HG03108 (cell line): ENCODE measurements around the gene G6PC1.
"Not testable (repeated sequence)": the region's sequence is repeated elsewhere in the genome, so short reads cannot be mapped to it uniquely, and the experiment has no call there.

Source experiments
- ATAC-seq: cut with Tn5 transposase; IDR thresholded peaks from one replicate; pipeline ENCODE4 v1.9.1; 2021; ENCODE audit warnings: moderate library complexity; ENCODE audit not compliant: unreplicated experiment

G6PC1 gene

DNA sequence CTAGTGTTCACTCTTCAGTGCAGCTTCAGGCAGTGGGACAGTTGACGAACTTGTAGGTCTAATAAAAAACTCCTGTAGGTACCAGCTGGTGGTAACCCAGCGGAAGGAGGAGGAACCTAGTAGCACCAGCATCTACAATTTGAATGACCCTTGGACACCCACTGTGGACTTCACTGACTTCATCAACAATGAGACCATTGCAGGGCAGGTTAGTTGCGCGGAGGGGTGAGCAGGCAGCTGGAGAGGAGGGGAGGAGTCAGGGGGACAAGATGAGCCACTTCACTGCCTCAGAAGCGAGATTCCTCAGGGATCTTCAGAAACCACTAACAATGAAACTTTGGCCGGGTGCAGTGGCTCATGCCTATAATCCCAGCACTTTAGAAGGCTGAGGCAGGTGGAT, 27.3 kb upstream of the G6PC1 start:
- no peak for ATAC-seq

GRCh38 chr17:42873932-42874695, 26.5 kb upstream of the G6PC1 start:
- ATAC-seq = not testable (repeated sequence)

GRCh38 chr17:42877037-42877436, 23.6 kb upstream of the G6PC1 start:
- no peak for ATAC-seq

GRCh38 chr17:42878123-42878880, 22.3 kb upstream of the G6PC1 start:
- no peak for ATAC-seq

DNA sequence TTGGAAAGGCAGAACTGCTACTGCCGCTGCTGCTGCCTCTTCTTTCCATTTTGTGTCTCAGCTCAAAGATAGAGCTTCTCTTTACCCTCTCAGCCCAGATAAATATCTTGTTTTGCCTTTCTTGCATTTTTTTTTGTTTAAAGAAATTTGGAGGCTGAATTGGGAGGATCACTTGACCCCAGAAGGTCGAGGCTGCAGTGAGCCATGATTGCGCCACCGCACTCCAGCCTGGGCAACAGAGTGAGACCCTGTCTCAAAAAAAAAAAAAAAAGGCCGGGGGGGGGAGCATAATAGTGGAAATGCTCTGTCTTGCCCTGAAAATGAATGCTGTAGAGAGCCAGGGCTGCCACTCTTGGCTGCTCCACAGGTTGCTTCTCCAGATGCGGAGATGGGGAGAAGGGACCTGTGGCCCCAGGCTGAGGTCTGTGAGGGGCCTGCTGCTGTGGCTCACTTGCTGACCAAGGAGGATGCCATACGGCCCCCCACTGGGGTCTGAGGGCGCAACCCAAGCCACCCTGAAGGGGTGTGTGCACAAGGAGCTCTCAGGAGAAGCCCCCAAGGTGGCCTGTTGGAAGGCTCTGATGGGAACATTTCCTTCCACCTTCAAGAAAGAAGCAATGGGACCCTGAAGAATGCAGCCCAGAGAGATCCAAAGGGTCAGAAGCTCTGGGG, 21.5 kb upstream of the G6PC1 start:
- no peak for ATAC-seq

DNA sequence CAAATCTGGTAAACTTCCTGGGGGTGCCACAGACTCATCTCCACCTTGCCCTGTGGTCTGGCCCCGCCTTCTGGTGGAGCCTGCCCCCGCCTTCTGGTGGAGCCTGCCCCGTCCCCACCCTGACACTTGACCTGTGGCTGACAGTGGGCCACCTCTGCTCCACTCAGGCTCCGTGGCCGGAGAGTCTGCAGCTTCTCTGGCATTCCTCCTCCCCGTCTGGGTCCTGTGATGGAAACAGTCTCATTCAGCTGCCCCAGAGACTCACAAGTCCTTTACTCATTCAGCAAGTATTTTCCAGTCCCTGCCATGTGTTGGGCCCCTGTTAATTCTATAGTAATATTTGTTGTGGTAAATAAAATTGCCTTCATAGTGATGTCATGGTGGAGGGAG, 21.0 kb upstream of the G6PC1 start:
- no peak for ATAC-seq

DNA sequence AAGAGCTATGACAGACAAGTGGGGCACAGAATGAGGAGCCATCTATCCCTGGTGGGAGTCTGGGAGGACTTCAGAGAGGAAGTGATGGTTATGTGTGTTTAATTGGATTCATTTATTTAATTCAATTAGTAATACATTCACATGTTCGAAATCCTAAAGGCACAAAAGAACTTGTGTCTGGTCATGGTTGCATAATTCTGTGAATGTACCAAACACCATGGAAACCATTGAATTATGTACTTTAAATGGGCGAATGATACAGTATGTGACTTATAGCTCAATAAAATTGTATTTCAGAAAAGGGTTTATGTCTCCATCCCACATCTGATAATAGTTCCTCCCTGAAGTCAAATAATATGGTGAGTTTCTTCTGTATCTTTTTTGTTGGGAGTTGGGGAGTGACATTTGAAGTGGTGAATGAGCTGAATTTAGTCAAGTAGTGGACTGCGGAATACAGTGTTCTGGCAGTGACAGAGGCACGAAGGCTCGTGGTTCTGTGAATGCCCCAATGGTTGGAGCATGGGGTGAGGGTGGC, 19.8 kb upstream of the G6PC1 start:
- ATAC-seq = no peak

DNA sequence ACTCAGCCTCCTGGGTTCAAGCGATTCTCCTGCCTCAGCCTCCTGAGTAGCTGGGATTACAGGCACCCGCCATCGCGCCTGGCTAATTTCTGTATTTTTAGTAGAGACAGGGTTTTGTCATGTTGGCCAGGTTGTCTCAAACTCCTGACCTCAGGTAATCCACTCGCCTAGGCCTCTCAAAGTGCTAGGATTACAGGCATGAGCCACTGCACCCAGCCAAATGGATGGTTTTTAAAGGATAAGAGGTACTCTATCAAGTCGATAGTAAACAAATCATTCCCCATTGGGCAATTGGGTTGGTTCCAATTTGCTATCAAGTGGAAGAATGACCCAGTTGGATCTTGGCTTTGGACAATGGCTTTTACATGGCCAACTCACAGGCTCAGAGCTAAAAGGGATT, 18.9 kb upstream of the G6PC1 start:
- ATAC-seq = not testable (repeated sequence)

DNA sequence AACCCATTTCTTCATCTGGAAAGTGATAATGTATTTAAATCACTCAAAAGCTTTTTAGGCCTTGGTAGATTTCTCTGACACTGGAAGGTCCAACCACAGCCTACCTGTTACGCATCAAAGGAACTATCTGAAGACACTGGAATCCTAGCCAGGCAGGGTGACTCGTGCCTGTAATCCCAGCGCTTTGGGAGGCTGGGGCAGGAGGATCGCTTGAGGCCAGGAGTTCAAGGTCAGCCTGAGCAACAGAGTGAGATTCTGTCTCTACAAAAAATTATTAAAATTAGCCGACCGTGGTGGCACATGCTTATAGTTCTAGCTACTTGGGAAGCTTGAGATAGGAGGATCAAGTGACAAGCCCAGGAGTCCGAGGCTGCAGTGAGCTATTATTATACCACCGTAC, 18.4 kb upstream of the G6PC1 start:
- ATAC-seq = no peak

DNA sequence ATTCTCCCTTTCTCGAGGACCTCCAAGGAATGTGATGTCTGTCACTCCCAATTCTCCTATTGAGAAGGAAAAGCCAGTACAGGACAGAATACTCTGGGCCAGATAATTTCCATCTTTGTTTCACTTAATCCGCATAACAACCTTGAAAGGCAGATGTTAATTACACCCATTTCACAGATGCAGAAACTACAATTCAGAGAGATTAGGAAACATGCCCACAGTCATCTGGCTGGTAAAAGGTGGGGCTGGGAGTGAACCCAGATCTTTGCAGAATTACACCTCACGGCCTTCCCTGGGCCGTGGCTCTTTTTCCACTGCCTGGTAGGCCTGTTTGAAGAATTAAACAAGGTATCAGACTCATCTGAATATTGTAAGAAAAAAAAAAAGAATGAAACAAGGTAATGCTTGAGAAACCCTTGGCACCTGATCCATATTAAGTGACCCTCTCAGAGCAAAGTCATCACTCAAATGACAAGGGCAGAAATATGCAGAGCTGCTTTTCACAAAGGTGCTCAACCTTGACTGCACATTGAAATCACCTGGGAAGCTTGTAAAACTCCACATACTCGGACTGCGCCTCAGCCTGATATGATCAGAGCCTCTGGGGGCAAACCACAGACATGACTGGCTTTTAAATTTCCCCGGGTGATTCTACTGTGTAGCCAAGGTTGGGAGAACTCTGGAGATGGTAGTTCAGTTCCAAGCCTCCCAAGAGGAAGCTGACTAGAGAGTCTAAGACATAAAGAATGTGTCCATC, 16.6 kb upstream of the G6PC1 start:
- ATAC-seq = no peak

DNA sequence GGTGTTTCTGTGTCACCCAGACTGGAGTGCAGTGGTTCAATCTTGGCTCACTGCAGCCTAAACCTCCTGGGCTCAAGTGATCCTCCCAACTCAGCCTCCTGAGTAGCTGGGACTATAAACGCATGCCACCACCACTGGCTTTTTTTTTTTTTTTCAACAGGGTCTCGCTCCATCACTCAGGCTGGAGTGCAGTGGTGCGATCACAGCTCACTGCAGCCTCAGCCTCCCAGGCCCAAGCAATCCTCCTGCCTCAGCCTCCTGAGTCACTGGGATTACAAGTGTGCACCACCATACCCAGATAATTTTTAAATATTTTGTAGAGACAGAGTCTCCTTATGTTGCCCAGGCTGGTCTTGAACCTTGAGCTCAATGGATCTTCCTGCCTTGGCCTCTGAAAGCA, 14.8 kb upstream of the G6PC1 start:
- not testable (repeated sequence) for ATAC-seq

GRCh38 chr17:42886283-42887176, 14.1 kb upstream of the G6PC1 start:
- ATAC-seq = no peak

- ATAC-seq = no peak
These were observed 10.8 kb upstream of the G6PC1 start for GRCh38 chr17:42889809-42890208.

- ATAC-seq = no peak
These were observed 9.0 kb upstream of the G6PC1 start for GRCh38 chr17:42891539-42892152.

DNA sequence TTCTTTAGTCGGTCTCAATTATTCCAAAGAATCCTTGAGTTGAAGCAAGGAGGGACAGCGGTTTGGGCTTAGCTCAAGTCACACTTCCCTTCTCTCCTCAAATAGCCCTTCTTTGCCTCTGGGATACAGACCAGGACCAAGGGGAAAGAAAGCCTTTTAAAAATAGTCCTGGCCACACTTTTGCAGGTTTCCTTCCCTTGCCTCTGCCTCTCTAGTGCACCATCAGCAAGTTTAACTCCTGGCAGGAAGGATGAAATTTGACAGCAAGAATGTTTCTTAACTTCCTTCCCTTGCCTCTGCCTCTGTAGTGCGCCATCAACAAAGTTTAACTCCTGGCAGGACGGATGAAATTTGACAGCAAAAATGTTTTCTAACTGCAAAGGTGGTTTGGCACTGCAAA, 7.2 kb upstream of the G6PC1 start:
- no peak for ATAC-seq

GRCh38 chr17:42894283-42895184, 6.1 kb upstream of the G6PC1 start:
- no peak for ATAC-seq

DNA sequence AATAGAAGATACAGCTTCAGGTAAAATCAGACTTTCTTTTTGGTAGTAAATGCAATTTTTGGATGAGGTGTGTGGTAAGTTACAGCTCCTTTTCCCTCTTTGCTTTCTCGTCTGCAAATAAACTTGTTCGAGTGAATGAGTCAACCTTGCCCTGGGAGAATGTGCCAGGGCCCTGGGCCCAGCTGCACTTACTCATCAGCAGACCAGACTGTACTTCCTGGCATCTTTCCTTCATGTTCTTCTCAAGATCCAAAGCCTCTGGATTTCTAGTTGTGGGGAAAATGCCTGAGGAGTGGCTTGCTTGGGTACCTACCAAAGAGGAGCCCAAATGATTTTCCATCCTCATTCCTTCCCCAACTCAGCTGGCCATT, 5.4 kb upstream of the G6PC1 start:
- no peak for ATAC-seq

GRCh38 chr17:42898147-42898811, 2.3 kb upstream of the G6PC1 start:
- ATAC-seq = no peak
